Measurements from ENCODE around the gene CNKSR1. TPM values are rescaled to one million over a fixed set of nuclear protein-coding genes. Genes with fewer than 3 reads are reported as not detected.

Gene CNKSR1
- total and polyA plus RNA-seq, 2 donors (not counting 1 experiment from before 2014, with no cell fraction given), result 3.7 to 5.8 TPM

GRCh38 chr1:26166719-26167281, 10.5 kb upstream of the CNKSR1 start:
- Histone ChIP-seq H2AFZ (ENCODE audit: insufficient read depth, low read depth, low read length, poor library complexity, severe bottlenecking) (no peak overlapping the region), H3K4me3 (ENCODE audit: control extremely low read depth in 1 of 5, extremely low read depth in 1 of 5, insufficient read depth in 1 of 5, low read depth in 2 of 5, low read length in 4 of 5) (no peak overlapping the region), H3K27me3 (replicated peaks in 1 of 4; ENCODE audit: control extremely low read depth in 1 of 4, control insufficient read depth in 3 of 4, insufficient read depth in 4 of 4, low read length in 3 of 4) (peaks cover 0 to 25% (median 11%) of the 10 kb centered on the region in 4 experiments), H3K36me3 (replicated peaks in 1 of 2; ENCODE audit: control extremely low read depth in 1 of 2, control insufficient read depth in 1 of 2, extremely low read depth in 1 of 2, insufficient read depth in 2 of 2, low read length in 1 of 2) (no peaks in the 10 kb centered on the region), H3K4me2 (replicated peaks; ENCODE audit: low read depth, low read length, poor library complexity, severe bottlenecking) (no peak overlapping the region), H3K4me1 (ENCODE audit: control insufficient read depth in 2 of 2, insufficient read depth in 2 of 2, low read length in 2 of 2) (peaks cover 24 to 31% of the 10 kb centered on the region in 2 donors), H3K9ac (ENCODE audit: low read length) (no peak overlapping the region), H3K27ac (ENCODE audit: low read length in 2 of 2) (no peak overlapping the region), H4K20me1 (ENCODE audit: control insufficient read depth, insufficient read depth, low read length, poor library complexity, severe bottlenecking) (no peaks in the 10 kb centered on the region), H3K79me2 (ENCODE audit: control insufficient read depth, insufficient read depth, low read length) (peaks cover 14% of the 10 kb centered on the region), H3K9me3 (ENCODE audit: control extremely low read depth in 1 of 3, control insufficient read depth in 2 of 3, insufficient read depth in 1 of 3, low read length in 2 of 3) (no peaks in the 10 kb centered on the region)
- no peak for DNase-seq
- Mint-ChIP-seq H3K27ac (no peak overlapping the region), H3K4me3 (peak overlapping the region; percentile 14), H3K27me3 (peaks cover 9% of the 10 kb centered on the region), H3K9me3 (ENCODE audit: insufficient read depth) (no peaks in the 10 kb centered on the region), H3K4me1 (peaks cover 27% of the 10 kb centered on the region)
- TF ChIP-seq EZH2 (IDR thresholded peaks at IDR 0.05; ENCODE audit: borderline replicate concordance, insufficient read depth, low read depth, low read length, poor library complexity, severe bottlenecking), result no peak
- TF ChIP-seq CTCF (IDR thresholded peaks at IDR 0.05), result no peak
- no peak for ATAC-seq (ENCODE audit: low read depth)
- POLR2A ChIA-PET, result no interaction called here
- WGBS (ENCODE audit: insufficient coverage), result 89% methylated on average over 3 of the region's 4 CpGs
- intact Hi-C loops (cut with micrococcal nuclease), result no loop called here
- CTCF ChIA-PET, result interaction anchor here (0.7 to 1.8 kb wide), 3 partner anchors 67 to 275 kb away, joined by 3 to 4 read pairs (median 3); partner anchors contain the start of gene CEP85

Measured in B cell (primary cell).